Left ventricle myocardium inferior (tissue), 1 donor: ENCODE results near the gene GRIK5. TPM values are rescaled to one million over a fixed set of nuclear protein-coding genes. Genes with fewer than 3 reads are reported as not detected.

Experiments
- DNase-seq: peaks from one replicate; pipeline ENCODE4 v3.0.0-alpha.2; 2020
- H3K27ac ChIP-seq: fragments of 200-600 bp; replicated peaks from 2 replicates; pipeline ENCODE4 v1.8.0; 2021
- H3K27me3 ChIP-seq: fragments of 200-600 bp; 2 replicates; pipeline ENCODE4 v1.8.0; 2021; ENCODE audit warnings: low read depth
- H3K36me3 ChIP-seq: fragments of 200-600 bp; 2 replicates; pipeline ENCODE4 v1.8.0; 2021
- H3K4me1 ChIP-seq: fragments of 200-600 bp; 2 replicates; pipeline ENCODE4 v1.8.0; 2021
- H3K4me3 ChIP-seq: fragments of 200-600 bp; 2 replicates; pipeline ENCODE4 v1.8.0; 2021; ENCODE audit warnings: mild to moderate bottlenecking, moderate library complexity
- H3K9me3 ChIP-seq: fragments of 200-600 bp; replicated peaks from 2 replicates; pipeline ENCODE4 v1.8.0; 2021
- intact Hi-C: fragments of 100-400 bp; cut with micrococcal nuclease; formaldehyde crosslinking; loops from one replicate; pipeline ENCODE4 v1.11.0; 2022
- long read RNA-seq: library from polyadenylated mRNA; unstranded; transcript quantifications from one replicate; pipeline ENCODE4 v2.0.0, GENCODE V29; 2021
- total RNA-seq: library from RNA; stranded (reverse); fragmentation: NEBNext Ultra II Directional; extraction: Animal tissue kit (Norgen Biotek cat#: 25700); gene quantifications from one replicate; pipeline ENCODE4 v1.2.1, GENCODE V29; 2021
- TF ChIP-seq, protein P1 (sequence below): fragments of 200-600 bp; IDR thresholded peaks from 2 replicates; pipeline ENCODE4 v1.8.0; 2021; ENCODE audit warnings: antibody characterized with exemption, mild to moderate bottlenecking, borderline replicate concordance
- donor health status: DM: no; HTN: yes; CAD: no; lungs with severe emphysema.

The GRIK5 gene, protein sequence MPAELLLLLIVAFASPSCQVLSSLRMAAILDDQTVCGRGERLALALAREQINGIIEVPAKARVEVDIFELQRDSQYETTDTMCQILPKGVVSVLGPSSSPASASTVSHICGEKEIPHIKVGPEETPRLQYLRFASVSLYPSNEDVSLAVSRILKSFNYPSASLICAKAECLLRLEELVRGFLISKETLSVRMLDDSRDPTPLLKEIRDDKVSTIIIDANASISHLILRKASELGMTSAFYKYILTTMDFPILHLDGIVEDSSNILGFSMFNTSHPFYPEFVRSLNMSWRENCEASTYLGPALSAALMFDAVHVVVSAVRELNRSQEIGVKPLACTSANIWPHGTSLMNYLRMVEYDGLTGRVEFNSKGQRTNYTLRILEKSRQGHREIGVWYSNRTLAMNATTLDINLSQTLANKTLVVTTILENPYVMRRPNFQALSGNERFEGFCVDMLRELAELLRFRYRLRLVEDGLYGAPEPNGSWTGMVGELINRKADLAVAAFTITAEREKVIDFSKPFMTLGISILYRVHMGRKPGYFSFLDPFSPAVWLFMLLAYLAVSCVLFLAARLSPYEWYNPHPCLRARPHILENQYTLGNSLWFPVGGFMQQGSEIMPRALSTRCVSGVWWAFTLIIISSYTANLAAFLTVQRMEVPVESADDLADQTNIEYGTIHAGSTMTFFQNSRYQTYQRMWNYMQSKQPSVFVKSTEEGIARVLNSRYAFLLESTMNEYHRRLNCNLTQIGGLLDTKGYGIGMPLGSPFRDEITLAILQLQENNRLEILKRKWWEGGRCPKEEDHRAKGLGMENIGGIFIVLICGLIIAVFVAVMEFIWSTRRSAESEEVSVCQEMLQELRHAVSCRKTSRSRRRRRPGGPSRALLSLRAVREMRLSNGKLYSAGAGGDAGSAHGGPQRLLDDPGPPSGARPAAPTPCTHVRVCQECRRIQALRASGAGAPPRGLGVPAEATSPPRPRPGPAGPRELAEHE
- total RNA-seq: 2.1 TPM
- long read RNA-seq: 0 reads

DNA sequence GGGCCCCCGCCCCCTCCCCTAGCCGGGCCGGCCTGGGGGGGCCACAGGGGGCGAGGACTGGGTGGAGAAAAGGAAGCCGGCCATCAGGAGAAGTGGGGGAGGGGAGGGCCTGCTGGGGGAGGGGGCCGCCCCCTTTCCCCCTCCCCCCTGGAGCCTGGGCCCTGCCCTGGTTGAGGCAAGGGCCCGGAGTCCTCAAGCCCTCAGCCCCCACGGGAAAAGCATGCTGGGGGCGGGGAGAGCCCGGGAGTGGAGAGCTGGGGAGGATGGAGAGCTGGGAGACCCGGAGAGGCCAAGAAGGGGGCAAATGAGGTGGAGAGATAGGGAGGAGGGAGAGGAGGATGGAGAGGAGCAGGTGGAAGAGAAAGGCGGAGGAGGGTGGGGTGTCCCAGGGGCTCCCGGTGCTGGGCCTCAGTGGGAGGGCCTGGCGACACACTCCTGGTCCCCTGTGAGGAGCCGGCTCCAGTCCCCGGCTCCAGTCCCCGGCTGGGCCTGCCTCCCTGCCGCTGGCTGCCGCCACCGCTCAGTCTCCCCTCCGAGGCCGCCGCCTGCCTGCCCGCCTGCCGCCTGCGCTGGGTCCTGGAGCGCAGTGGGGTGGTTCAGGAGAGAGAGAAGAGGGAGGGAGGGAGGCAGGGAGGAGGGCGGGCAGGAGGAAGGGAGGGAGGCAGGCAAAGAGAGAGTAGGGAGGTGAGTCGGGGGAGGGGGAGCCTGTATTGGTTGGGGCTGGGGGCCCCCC is at the start of gene GRIK5:
Gene GRIK5 (minus strand): TSS at position 588 of the 733 bp plus-strand sequence. CDS start 4,436 bp downstream, outside the sequence.
- Histone ChIP-seq H3K27ac (peak within 1 kb of the TSS; percentile 30), H3K4me1 (peaks cover 14% of the 10 kb centered on the region), H3K27me3 (peaks cover 55% of the 10 kb centered on the region), H3K9me3 (no peaks in the 10 kb centered on the region), H3K36me3 (no peaks in the 10 kb centered on the region), H3K4me3 (peak within 1 kb of the TSS; percentile 59)
- DNase-seq: no peak
- TF ChIP-seq, protein P1, sequence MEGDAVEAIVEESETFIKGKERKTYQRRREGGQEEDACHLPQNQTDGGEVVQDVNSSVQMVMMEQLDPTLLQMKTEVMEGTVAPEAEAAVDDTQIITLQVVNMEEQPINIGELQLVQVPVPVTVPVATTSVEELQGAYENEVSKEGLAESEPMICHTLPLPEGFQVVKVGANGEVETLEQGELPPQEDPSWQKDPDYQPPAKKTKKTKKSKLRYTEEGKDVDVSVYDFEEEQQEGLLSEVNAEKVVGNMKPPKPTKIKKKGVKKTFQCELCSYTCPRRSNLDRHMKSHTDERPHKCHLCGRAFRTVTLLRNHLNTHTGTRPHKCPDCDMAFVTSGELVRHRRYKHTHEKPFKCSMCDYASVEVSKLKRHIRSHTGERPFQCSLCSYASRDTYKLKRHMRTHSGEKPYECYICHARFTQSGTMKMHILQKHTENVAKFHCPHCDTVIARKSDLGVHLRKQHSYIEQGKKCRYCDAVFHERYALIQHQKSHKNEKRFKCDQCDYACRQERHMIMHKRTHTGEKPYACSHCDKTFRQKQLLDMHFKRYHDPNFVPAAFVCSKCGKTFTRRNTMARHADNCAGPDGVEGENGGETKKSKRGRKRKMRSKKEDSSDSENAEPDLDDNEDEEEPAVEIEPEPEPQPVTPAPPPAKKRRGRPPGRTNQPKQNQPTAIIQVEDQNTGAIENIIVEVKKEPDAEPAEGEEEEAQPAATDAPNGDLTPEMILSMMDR: no peak
- intact Hi-C loops: no loop called here

DNA sequence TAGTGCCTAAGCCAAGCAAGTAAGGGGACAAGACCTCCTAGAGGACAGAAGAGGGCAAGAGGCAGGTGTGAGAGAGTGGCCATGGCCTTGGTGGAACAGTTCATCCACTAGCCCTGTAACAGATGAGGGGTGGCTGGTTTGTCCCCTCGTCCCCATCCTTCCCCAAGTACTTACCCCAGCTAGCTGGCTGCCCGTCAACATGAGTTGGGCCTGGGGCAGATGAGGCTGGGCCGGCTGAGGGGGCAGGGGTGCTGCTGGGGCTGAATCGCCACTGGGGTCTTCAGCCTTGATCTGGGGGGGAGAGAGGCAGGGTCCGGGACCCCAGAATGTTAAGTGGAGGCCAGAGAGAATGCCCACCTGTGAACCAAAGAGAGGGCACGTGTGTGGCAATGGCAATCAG is 47.1 kb upstream of the GRIK5 start:
- peaks cover 7% of the 10 kb centered on the region for H3K27me3 ChIP-seq
- TF ChIP-seq, protein P1: no peak
- no peaks in the 10 kb centered on the region for H3K9me3 ChIP-seq
- H3K4me3 ChIP-seq: no peak overlapping the region
- no peak overlapping the region for H3K27ac ChIP-seq
- DNase-seq: no peak
- no peaks in the 10 kb centered on the region for H3K36me3 ChIP-seq
- H3K4me1 ChIP-seq: peaks cover 13% of the 10 kb centered on the region
- intact Hi-C loops: no loop called here

DNA sequence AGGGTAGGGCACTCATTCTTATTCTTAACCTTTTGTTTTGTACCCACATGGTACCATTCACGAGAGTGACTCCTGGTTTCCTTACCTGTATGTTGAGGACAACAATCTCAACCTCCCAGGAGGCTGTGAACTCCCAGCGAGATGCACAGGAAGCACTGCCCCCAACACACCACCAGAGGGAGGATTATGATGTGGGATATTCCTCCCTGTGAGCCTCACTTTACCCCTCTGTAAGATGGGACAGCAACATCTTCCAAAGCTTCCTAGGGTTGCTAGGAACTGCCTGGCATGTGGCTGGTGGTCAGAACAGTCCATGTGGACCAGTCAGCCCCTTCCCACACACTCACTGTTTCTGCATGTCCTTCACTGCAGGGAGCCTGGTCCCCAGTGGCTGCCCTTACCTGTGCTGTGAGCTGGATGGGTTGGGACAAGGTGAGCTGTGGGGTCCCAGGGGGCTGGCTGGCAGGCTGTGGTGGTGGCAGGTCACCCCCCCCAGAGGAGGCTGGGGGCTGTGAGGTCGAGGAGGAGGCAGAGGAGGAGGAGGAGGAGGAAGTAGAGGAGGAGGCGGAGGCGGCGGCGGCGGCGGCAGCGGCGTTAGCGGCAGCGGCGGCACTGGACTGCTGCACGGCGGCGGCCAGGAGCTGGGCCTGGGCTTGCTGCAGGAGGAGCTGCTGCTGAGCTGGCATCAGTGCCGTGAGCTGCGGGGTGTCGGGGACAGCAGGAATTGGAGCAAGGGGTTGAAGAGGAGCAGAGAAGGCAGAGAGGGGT is 46.5 kb upstream of the GRIK5 start:
- TF ChIP-seq, protein P1: no peak
- Histone ChIP-seq H3K27ac (no peak overlapping the region), H3K36me3 (no peaks in the 10 kb centered on the region), H3K27me3 (peaks cover 4% of the 10 kb centered on the region), H3K4me1 (peaks cover 13% of the 10 kb centered on the region), H3K9me3 (no peaks in the 10 kb centered on the region), H3K4me3 (no peak overlapping the region)
- DNase-seq: no peak
- intact Hi-C loops: no loop called here

DNA sequence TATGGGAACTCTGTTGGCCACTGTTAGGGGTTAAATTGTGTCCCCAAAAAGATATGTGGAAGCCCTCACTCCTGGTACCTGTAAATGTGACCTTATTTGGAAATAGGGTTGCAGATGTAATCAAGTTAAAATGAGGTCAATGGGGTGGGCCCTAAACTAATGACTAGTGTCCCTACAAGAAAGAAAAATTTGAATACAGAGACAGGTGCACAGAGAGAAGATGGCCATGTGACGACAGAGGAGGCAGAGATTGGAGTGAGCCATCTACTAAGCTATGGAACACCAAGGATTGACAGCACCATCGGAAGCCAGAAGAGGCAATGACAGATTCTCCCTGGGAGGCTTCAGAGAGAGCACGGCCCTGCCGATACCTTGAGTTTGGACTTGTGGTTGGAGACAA is 45.7 kb upstream of the GRIK5 start:
- Histone ChIP-seq H3K27me3 (peaks cover 4% of the 10 kb centered on the region), H3K9me3 (no peaks in the 10 kb centered on the region)
- intact Hi-C loops: no loop called here

More for the DNA sequence above, 45.7 kb upstream of the GRIK5 start:
- TF ChIP-seq, protein P1: no peak
- Histone ChIP-seq H3K36me3 (no peaks in the 10 kb centered on the region), H3K4me1 (peaks cover 13% of the 10 kb centered on the region), H3K4me3 (no peak overlapping the region), H3K27ac (no peak overlapping the region)
- DNase-seq: no peak
